Endothelial cell of hepatic sinusoid (primary cell): Measurements from ENCODE around the gene C9orf43.
"Not testable (repeated sequence)": the region's sequence is repeated elsewhere in the genome, so short reads cannot be mapped to it uniquely, and the experiment has no call there.

Experiments used
- in situ Hi-C: cut with HindIII; loops from 2 replicates; pipeline ENCODE4 v1.10.0; 2017; ENCODE audit warnings: low sequenced_read_pairs

Gene C9orf43

GRCh38 chr9:113381441-113381840, 29.1 kb upstream of the C9orf43 start:
- in situ Hi-C loops = not testable (repeated sequence)

GRCh38 chr9:113381909-113382411, 28.6 kb upstream of the C9orf43 start:
- in situ Hi-C loops = no loop called here

- in situ Hi-C loops = no loop called here
Measured at GRCh38 chr9:113386571-113387393, 23.8 kb upstream of the C9orf43 start.

GRCh38 chr9:113387560-113388230, 22.9 kb upstream of the C9orf43 start:
- in situ Hi-C loops = no loop called here

GRCh38 chr9:113388833-113389232, 21.7 kb upstream of the C9orf43 start:
- in situ Hi-C loops = no loop called here

- in situ Hi-C loops = no loop called here
Measured at GRCh38 chr9:113389451-113389850, 21.1 kb upstream of the C9orf43 start.

- in situ Hi-C loops = no loop called here
Measured at GRCh38 chr9:113390192-113390960, 20.2 kb upstream of the C9orf43 start.

- in situ Hi-C loops = no loop called here
Measured at GRCh38 chr9:113391917-113392316, 18.6 kb upstream of the C9orf43 start.

- in situ Hi-C loops = no loop called here
Measured at GRCh38 chr9:113393281-113393680, 17.3 kb upstream of the C9orf43 start.

- in situ Hi-C loops = no loop called here
Measured at GRCh38 chr9:113395000-113395861, 15.3 kb upstream of the C9orf43 start.

- in situ Hi-C loops = no loop called here
Measured at GRCh38 chr9:113397203-113397631, 13.3 kb upstream of the C9orf43 start.

GRCh38 chr9:113398796-113399195, 11.8 kb upstream of the C9orf43 start:
- in situ Hi-C loops = no loop called here

- in situ Hi-C loops = no loop called here
Measured at GRCh38 chr9:113399646-113400200, 10.8 kb upstream of the C9orf43 start.

GRCh38 chr9:113401027-113401792, 9.3 kb upstream of the C9orf43 start, which contains the start of gene ALAD:
Gene ALAD, minus strand, starts transcription at chr9:113401284. Its CDS starts 7,725 bp downstream, at chr9:113393559.
- in situ Hi-C loops = no loop called here

- in situ Hi-C loops = no loop called here
Measured at GRCh38 chr9:113403646-113404045, 6.9 kb upstream of the C9orf43 start.

- in situ Hi-C loops = not testable (repeated sequence)
Measured at GRCh38 chr9:113406353-113406752, 4.2 kb upstream of the C9orf43 start.

- in situ Hi-C loops = not testable (repeated sequence)
Measured at GRCh38 chr9:113406873-113407511, 3.6 kb upstream of the C9orf43 start.

GRCh38 chr9:113409481-113409880, 1.1 kb upstream of the C9orf43 start:
- in situ Hi-C loops = no loop called here

- in situ Hi-C loops = no loop called here
Measured at GRCh38 chr9:113409883-113410206, 702 bp upstream of the C9orf43 start.
